HUES64 (cell line): ENCODE data around the gene GINS3.
A peak's percentile ranks its signal among the peaks of the same experiment; 100 is the strongest.
"Not testable (repeated sequence)": the region's sequence is repeated elsewhere in the genome, so short reads cannot be mapped to it uniquely, and the experiment has no call there.

Experiments
- H3K27ac ChIP-seq: 2 replicates; pipeline ENCODE4 v1.7.0; 2013; ENCODE audit warnings: low read depth, low read length, inconsistent platforms
- H3K27me3 ChIP-seq: 2 replicates; pipeline ENCODE4 v1.6.1; 2013; ENCODE audit warnings: mild to moderate bottlenecking, low read length; ENCODE audit not compliant: insufficient read depth
- H3K36me3 ChIP-seq: 2 replicates; pipeline ENCODE4 v1.6.1; 2013; ENCODE audit warnings: mild to moderate bottlenecking, low read length; ENCODE audit not compliant: insufficient read depth
- H3K4me1 ChIP-seq: 2 replicates; pipeline ENCODE4 v1.6.1; 2013; ENCODE audit warnings: mild to moderate bottlenecking, low read length, moderate library complexity; ENCODE audit not compliant: insufficient read depth
- H3K4me3 ChIP-seq: 2 replicates; pipeline ENCODE4 v1.5.1; 2013; ENCODE audit warnings: mild to moderate bottlenecking, low read length, moderate library complexity
- H3K9ac ChIP-seq: 2 replicates; pipeline ENCODE4 v1.6.1; 2013; ENCODE audit warnings: mild to moderate bottlenecking, low read depth, low read length
- H3K9me3 ChIP-seq: 2 replicates; pipeline ENCODE4 v1.6.1; 2013; ENCODE audit warnings: low read depth, low read length; ENCODE audit not compliant: insufficient read depth
- WGBS: fragments of 150-250, 120-280 bp; methylation state at CpG from one replicate; pipeline ENCODE4 v1.1.7; 2013; ENCODE audit warnings: missing lambda C conversion rate; 5-methylcytosine and 5-hydroxymethylcytosine counted together

The GINS3 gene

DNA sequence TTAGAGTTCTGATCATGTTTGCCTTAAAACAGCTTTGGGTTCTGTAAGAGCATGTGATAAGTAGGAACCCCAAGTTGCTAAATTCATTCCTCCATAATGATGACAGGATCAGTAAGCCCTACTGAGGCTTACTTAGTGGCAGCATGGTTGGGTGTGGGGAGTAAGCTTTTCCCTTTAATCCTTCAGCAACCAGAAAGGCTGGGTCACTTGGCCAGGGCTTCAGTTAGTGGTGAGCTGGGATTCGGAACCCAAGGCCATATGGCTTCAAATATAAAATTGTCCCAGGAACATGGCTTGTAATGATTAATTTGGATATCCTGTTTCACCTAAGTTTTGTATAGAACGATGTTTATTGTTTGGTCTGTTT, 850 bp downstream of the GINS3 start:
- Histone ChIP-seq H3K36me3 (peaks cover 5% of the 10 kb centered on the region; the same call in 1 of the 2 replicates), H3K4me1 (no peaks in the 10 kb centered on the region), H3K9me3 (no peaks in the 10 kb centered on the region), H3K27me3 (peaks cover 34% of the 10 kb centered on the region), H3K27ac (no peak overlapping the region), H3K4me3 (peak overlapping the region; percentile 92), H3K9ac (peak overlapping the region; percentile 94)
- 80% methylated on average over 2 of the region's 2 CpGs for WGBS

DNA sequence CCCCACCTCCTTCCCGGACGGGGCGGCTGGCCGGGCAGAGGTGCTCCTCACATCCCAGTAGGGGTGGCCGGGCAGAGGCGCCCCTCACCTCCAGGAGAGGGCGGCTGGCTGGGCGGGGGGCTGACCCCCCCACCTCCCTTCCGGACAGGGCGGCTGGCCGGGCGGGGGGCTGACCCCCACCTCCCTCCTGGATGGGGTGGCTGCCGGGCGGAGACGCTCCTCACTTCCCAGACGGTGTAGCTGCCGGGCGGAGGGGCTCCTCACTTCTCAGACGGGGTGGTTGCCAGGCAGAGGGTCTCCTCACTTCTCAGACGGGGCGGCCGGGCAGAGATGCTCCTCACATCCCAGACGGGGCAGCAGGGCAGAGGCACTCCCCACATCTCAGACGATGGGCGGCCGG, 4.6 kb downstream of the GINS3 start:
- H3K36me3 ChIP-seq, H3K27ac ChIP-seq, H3K9me3 ChIP-seq, H3K9ac ChIP-seq, H3K4me3 ChIP-seq, H3K4me1 ChIP-seq, H3K27me3 ChIP-seq: not testable (repeated sequence)
- WGBS: 98% methylated on average over 26 of the region's 26 CpGs

DNA sequence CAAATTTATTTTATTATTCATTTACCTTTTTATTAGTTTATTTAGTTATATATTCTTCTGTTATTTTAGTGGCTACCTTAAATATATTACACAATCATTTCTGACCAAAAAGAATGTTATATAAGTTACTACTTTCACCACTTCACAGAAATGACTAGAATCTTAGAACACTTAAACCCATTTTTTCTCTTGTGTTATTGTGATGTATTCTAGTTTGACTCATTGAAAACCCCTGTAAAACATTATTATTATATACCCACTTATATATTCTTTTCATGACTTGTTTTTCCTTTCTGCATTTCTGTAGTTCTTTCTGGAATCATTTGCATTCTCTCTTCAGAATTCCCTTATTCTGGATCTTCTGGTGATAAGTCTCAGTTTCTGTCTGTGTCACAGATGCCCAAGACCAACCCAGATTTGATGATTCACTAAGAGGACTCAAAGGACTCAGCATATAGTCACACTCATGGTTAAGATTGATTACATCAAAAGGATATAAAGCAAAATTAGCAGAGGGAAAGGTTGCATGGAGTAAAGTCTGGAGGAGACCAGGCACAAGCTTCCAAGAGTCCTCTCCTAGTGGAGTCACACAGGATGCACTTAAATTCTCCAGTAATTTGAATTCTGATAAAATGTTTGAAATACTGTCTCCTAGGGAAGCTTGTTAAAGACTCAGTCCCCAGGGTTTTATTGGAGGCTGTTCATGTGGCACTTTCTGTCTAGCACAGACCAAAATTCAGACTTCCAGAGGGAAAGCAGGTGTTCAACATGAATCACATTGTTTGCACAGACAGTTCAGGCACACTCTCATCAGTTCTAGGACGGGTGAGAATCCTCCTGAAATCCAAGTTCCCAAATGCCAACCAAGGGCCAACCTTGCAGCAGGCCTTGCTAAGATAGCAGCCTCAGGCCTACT, 7.7 kb downstream of the GINS3 start:
- Histone ChIP-seq H3K4me3 (no peak overlapping the region), H3K9me3 (no peaks in the 10 kb centered on the region), H3K9ac (no peak overlapping the region), H3K36me3 (peaks cover 13% of the 10 kb centered on the region), H3K27ac (no peak overlapping the region), H3K27me3 (no peaks in the 10 kb centered on the region), H3K4me1 (no peaks in the 10 kb centered on the region)
- 90% methylated on average over 1 of the region's 1 CpG for WGBS

DNA sequence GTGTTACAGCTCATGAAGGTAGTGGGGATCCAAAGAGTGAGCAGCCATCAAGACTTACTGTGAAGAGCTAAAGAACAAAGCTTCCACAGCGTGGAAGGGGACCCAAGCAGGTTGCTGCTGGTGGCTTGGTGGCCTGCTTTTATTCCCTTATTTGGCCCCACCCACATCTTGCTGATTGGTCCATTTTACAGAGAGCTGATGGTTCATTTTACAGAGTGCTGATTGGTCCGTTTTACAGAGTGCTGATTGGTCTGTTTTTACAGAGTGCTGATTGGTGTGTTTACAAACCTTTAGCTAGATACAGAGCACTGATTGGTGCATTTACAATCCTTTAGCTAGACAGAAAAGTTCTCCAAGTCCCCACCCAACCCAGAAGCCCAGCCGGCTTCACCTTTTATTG, 9.0 kb downstream of the GINS3 start:
- WGBS: 97% methylated on average over 3 of the region's 3 CpGs
- not testable (repeated sequence) for H3K9me3 ChIP-seq, H3K27ac ChIP-seq, H3K27me3 ChIP-seq, H3K9ac ChIP-seq, H3K4me1 ChIP-seq, H3K4me3 ChIP-seq
- peaks cover 21% of the 10 kb centered on the region for H3K36me3 ChIP-seq

DNA sequence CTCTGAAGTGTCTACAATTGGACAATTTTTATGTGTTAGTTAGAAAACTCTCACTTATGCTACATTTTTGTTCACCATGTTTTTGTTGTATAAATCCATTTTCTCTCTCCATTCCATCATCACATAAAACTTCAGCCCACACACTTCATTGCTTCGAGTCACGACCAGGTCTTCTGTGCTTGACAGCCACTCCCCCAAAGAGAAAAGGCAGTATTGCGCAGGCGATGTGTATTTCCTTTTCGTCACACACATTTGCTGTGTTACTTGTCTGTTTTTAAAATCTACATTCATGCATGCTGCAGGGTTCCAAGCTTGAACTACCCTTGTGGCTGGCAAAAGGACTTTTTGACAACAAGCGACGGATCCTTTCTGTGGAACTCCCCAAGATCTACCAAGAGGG, 10.5 kb downstream of the GINS3 start:
- Histone ChIP-seq H3K4me1 (no peaks in the 10 kb centered on the region), H3K9me3 (no peaks in the 10 kb centered on the region), H3K36me3 (peaks cover 21% of the 10 kb centered on the region), H3K4me3 (no peak overlapping the region), H3K27me3 (no peaks in the 10 kb centered on the region), H3K27ac (no peak overlapping the region), H3K9ac (no peak overlapping the region)
- 97% methylated on average over 7 of the region's 7 CpGs for WGBS

DNA sequence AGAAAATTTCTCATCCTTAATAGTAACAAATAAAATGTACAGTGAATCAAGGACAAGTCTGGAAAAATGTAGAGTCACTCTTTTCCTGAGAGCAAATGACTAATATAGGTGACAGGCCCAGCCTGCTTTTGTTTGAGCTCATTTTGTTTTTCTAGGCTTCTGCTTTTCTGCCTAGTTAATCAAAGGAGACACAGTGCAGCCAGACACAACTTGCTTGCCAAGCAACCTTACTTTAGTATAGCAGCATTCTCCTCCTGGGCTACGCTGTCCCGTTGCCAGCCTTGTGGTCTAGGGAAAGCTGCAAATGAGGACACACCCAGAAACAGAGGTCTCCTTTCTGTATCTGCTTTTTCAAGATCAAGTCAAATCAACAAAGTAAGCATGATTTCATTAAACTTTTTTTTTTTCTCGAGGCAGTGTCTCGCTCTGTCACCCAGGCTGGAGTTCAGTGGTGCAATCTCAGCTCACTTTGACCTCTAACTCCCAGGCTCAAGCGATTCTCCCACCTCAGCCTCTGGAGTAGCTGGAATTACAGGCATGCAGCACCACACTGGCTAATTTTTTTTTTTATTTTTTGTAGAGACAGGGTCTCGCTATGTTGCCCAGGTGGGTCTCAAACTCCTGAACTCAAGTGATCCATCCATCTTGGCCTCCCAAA, 17.2 kb downstream of the GINS3 start:
- Histone ChIP-seq H3K36me3 (peaks cover 14% of the 10 kb centered on the region), H3K9me3 (no peaks in the 10 kb centered on the region), H3K27me3 (no peaks in the 10 kb centered on the region), H3K4me3 (no peak overlapping the region), H3K4me1 (no peaks in the 10 kb centered on the region), H3K27ac (no peak overlapping the region), H3K9ac (no peak overlapping the region)
- WGBS: 91% methylated on average over 6 of the region's 6 CpGs

DNA sequence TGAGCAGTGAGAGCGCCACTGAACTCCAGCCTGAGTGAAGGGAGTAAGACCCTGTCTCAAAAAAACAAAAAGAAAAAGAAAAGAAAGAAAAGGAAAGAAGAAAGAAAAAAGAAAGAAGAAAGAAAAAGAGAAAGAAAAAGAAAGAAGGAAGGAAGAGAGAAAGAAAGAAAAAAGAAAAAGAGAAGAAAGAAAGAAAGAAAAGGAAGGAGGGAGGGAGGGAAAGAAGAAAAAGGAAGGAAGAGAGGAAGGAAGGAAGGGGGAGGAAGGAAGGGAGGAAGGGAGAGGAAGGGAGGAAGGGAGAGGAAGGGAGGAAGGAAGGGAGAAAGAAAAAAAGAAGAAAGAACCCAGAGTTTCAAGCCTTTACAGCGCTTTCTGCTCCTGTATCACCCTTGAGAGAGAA, 19.1 kb downstream of the GINS3 start:
- no peak overlapping the region for H3K4me3 ChIP-seq
- H3K27ac ChIP-seq: no peak overlapping the region
- H3K9ac ChIP-seq: no peak overlapping the region
- H3K36me3 ChIP-seq: no peaks in the 10 kb centered on the region
- 100% methylated on average over 2 of the region's 2 CpGs for WGBS
- H3K4me1 ChIP-seq: no peaks in the 10 kb centered on the region
- no peaks in the 10 kb centered on the region for H3K9me3 ChIP-seq
- H3K27me3 ChIP-seq: no peaks in the 10 kb centered on the region

DNA sequence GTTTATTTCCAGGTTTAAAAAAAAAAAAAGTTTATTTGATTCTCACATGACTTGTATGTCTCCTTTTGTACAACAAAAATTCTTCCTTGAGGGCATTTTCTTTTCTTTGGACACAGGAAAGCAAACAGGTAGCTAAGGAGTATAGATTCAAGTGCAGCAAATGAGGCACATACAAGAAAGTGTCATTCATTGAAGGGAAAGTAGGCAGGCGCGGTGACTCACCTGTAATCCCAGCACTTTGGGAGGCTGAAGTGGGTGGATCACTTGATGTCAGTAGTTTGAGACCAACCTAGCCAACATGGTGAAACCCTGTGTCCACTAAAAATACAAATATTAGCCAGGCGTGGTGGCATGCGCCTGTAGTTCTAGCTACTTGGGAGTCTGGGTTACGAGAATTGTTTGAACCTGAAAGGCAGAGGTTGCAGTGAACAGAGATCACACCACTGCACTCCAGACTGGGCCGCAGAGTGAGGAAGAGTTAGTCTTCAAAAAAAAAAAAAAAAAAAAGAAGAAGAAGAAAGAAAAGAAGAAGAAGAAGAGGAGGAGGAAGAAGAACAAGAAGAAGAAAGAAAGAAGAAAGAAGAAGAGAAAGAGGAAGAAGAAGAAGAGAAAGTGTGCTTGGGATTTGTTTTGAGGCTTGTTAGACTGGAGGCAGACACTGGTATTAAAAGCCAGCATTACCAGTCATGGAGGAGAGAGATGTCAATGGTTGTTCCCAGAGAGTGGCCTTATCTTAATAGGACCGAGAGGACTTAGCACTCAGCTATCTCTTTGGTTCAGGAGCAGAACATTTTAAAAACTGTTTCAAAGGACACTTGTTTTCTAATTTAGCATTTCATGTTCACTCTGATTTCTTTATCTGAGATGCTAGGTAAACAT, 19.7 kb downstream of the GINS3 start:
- Histone ChIP-seq H3K4me1 (no peaks in the 10 kb centered on the region), H3K36me3 (no peaks in the 10 kb centered on the region), H3K9ac (no peak overlapping the region), H3K27me3 (no peaks in the 10 kb centered on the region), H3K9me3 (no peaks in the 10 kb centered on the region), H3K4me3 (no peak overlapping the region), H3K27ac (no peak overlapping the region)
- WGBS: 93% methylated on average over 7 of the region's 7 CpGs

DNA sequence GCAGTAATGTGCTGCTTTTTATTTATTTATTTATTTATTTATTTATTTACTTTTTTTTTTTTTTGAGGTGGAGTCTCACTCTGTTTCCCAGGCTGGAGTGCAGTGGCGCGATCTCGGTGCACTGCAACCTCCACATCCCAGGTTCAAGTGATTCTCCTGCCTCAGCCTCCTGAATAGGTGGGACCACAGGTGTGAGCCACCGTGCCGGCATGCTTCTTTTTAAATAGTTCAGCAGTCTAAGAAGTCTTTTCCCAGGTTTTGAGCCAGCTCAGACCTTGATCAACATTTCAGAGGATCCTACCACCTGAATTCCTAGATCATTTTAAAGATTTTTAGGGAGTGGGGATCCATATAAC, 20.3 kb downstream of the GINS3 start:
- WGBS: 98% methylated on average over 5 of the region's 5 CpGs
- not testable (repeated sequence) for H3K4me1 ChIP-seq, H3K27me3 ChIP-seq, H3K4me3 ChIP-seq, H3K9ac ChIP-seq, H3K36me3 ChIP-seq, H3K27ac ChIP-seq, H3K9me3 ChIP-seq

DNA sequence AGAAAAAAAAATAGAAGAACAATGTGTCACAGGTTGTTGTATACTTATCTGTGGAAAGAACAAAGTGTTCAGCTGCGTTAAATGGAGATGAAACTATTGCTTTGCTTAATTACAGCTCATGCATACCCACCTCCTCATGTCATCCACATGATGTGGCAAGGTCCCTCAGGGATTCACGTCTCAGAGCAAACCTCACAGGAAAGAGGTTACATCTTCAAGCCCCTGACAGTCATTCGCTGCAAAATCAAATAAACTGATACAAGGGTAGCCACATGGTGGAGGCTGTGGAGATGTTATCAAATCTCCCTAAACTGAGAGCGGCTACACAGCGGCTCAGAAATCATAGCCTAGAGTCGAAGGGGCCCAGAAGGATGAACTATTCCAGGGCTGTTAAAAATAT, 21.1 kb downstream of the GINS3 start:
- H3K4me1 ChIP-seq: no peaks in the 10 kb centered on the region
- no peaks in the 10 kb centered on the region for H3K36me3 ChIP-seq
- H3K9me3 ChIP-seq: no peaks in the 10 kb centered on the region
- no peaks in the 10 kb centered on the region; the same call in 1 of the 2 replicates for H3K27me3 ChIP-seq
- no peak overlapping the region for H3K9ac ChIP-seq
- WGBS: 94% methylated on average over 6 of the region's 6 CpGs
- H3K4me3 ChIP-seq: no peak overlapping the region
- H3K27ac ChIP-seq: no peak overlapping the region

DNA sequence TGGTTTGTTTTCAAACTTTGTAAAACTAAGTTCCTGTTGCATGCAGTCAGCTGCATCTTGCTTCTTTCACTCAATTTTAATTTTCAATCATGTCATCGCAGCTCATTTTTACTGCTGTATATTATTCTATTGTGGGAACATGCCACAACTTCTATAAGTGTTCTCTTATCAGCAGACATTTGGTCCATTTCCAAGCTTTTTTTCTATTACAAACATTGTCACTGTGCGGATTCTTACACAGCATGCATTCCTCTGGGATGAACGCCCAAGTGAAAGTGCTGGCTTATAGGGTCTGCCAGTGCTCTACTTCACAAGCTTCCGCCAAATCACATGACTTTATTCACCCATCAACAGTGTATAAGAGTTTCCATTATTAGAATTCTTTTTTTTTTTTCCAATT, 22.7 kb downstream of the GINS3 start:
- WGBS: 95% methylated on average over 3 of the region's 4 CpGs
- Histone ChIP-seq H3K27ac (no peak overlapping the region), H3K4me3 (no peak overlapping the region), H3K9me3 (no peaks in the 10 kb centered on the region), H3K9ac (no peak overlapping the region), H3K27me3 (no peaks in the 10 kb centered on the region; the same call in 1 of the 2 replicates), H3K4me1 (peaks cover 13% of the 10 kb centered on the region), H3K36me3 (no peaks in the 10 kb centered on the region)
